ENCODE results near the gene CEP89. TPM values are rescaled to one million over a fixed set of nuclear protein-coding genes. Genes with fewer than 3 reads are reported as not detected.
"Not testable (repeated sequence)": the region's sequence is repeated elsewhere in the genome, so short reads cannot be mapped to it uniquely, and the experiment has no call there.

CEP89 gene
- total RNA-seq, 1 donor from 2014 or later = 15.4 TPM

DNA sequence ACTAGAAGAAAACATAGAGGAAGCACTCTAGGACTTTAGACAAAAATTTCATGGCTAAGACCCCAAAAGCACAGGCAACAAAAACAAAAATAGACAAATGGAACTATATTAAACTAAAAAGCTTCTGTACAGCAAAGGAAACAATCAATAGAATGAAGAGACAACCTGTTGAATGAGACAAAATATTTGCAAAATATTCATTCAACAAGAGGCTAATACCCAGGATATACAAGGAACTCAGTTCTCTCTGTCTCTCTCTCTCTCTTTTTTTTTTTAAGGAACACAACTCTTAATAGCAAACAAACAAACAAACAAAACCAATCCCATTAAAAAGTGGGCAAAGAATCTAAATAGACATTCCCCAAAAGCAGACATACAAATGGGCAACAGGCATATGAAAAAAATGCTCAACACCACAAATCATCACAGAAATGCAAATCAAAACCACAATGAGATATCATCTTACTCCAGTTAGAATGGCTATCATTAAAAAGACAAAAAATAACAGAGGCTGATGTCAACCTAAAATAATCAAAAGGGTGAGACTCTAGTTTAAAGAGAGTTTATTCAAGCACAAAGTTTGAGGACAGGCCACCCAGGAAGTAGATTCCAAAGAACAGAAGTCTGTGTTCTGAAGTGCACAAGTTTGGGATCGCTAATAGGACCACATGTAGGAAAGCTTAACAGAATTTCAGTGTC, 75.1 kb downstream of the CEP89 start:
- DNase-seq (ENCODE audit: low spot score) = no peak

DNA sequence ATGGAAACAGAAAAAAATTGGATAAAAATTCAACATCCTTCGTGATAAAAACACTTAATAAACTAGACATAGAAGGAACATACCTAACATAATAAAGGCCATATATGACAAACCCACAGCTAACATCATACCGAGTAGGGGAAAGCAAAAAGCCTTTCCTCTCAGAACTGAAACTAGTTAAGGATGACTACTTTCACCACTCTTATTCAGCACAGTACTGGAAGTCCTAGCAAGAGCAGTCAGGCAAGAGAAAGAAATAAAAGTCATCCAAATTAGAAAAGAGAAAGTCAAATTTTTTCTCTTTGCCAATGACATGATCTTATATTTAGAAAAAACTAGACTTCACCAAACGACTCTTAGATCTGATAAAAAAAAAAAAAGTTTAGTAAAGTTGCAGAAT, 76.4 kb downstream of the CEP89 start:
- no peak for DNase-seq (ENCODE audit: low spot score)

DNA sequence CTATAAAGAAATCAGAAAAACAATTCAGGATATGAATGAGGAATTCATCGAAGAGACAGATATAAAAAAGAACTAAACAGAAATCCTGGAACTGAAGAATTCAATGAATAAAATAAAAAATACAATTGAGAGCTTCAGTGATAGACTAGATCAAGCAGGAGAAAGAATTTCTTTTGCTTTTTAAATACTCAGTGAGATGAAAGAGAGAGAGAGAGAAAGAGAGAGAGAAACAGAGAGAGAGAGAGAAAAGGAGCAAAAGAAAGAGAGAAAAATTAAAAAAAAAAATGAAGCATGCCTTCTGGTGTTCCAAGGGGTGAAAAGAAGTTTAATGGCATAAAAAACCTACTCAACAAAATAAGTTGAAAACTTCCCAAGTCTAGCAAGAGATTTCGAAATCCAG, 80.1 kb downstream of the CEP89 start:
- no peak for DNase-seq (ENCODE audit: low spot score)

DNA sequence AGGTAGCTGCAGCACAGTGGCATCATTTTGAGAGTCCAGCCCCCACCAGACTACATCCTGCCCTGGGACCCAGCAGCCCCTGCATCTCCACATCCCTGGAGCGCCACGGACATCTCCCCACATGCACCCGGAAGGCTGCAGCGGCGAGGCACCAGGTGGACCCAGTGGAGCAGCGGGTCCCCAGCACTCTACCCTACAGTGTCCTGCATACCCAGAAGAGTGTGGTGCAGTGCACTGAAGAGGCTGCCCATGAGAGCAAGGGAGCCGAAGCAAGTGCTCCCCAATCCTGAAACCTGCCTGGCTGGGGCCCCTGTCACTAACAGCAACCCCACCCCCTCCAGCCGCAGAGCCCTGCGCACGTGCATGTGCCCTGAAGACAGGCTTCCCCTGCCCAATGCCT, 80.9 kb downstream of the CEP89 start:
- DNase-seq (ENCODE audit: low spot score) = no peak

DNA sequence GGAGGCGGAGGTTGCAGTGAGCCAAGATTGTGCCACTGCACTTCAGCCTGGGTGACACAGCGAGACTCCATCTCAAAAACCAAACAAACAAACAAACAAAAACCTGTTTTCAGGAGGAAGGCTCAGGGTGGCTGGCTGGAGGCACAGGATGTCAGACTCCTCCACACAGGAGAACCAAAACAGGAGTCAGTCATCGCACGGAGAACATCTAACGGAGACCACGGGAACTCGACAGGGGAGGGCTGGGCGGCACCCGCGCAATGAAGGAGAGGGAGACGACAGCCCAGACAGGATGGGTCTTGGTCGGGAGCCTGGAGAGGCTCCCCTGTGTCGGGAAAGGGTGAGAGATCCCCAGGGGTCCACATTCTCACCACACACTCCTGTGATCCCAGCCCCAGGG, 81.4 kb downstream of the CEP89 start:
- DNase-seq (ENCODE audit: low spot score) = no peak

DNA sequence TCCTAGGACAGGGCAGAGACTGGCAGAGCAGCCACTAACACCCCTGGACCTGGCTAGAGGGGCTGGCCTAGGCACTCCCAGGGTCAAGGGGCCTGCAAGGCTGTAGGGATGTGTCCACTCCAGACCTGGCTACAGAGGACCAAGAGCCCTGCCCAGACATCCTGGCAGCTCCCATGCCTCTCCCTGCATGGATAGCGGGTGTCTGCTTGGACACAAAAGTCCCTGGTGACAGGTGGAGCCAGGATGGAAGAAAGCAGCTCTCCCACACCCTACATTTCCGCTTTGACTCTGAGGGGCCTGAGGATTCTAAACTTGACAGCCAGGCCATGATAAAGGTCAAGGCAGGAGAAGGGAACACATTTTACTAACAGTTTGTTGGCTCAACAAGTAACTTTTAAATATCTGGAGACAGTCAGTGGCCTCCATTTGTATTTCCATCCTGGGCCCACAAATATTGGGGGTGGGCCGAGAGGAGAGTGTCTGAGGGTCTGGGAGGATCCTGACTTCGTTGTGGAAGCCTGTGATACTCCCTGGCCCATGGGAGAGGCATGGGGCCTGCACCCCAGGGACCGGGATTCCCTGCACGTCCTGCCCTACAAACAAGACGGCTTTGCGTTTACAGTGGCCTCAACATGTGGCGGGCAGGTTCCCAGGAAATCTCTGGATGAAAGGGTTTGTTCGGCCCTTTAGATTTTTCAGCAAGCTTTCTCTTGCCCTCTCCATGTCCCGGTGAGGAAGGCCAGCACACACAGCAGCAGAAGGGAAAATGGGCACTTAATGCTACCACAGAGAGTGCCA, 82.4 kb downstream of the CEP89 start:
- no peak for DNase-seq (ENCODE audit: low spot score)

DNA sequence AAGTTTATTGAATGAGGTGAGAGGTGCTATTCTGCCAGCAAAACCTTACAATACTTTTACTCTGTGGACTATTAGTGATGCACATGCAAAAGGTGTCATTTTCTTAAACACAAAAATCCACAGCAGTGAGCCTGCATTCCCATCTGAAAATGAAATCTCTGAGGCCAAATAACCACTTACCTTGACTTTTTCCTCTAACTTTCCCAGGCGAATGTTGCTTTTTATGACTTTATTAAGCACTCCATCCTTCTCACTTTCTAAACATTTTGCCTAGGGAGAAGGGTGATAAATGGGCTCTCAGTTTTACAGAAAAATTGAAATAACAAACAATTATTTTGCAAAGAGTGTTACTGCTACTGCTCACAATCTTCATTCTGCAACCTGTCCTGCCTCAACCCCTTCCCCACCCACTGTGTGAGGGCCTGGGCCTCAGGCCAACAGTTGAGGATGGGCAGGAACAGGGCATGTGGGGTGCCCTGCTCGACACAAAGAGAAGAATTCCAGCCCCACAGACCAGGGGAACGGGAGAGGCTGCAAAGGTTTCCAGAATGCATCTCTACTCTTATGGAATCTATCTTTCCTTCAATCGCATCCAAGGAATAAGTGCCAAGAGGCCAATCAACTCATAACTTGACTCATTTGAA, 84.1 kb downstream of the CEP89 start:
- DNase-seq (ENCODE audit: low spot score) = no peak

DNA sequence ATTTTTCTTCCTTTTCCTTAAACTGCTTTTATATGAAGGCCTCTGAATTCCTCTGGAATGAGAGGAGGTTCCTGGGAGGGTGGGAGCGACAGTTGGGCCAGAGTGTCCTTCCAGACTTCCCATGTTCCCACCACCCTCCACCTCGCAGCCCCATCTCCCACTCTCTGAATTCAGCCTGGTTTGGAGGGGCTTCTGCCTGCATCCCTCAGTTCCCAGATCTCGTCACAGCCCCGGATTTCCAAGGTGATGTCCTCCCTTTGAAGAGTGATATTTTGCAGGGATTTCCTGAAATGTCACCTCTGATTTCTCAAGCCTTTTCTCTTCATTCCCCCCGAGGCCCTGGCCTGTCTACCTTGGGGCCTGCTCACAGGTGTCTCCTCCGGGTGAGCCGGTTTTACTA, 85.5 kb downstream of the CEP89 start:
- DNase-seq (ENCODE audit: low spot score) = no peak

DNA sequence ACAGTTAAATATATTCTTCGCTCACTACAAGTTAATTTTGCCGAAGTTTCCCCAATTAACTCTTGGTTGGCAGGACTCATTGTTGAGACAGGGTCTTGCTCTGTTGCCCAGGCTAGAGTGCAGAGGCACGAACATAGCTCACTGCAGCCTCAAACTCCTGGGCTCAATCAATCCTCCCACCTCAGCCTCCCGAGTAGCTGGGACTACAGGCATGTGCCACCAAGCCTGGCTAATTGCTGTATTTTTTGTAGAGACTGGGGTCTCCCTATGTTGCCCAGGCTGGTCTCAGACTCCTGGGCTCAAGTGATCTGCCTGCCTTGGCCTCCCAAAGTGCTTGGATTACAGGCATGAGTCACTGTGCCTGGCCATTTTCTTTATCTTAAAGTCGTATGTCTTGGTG, 86.5 kb downstream of the CEP89 start:
- not testable (repeated sequence) for DNase-seq (ENCODE audit: low spot score)

DNA sequence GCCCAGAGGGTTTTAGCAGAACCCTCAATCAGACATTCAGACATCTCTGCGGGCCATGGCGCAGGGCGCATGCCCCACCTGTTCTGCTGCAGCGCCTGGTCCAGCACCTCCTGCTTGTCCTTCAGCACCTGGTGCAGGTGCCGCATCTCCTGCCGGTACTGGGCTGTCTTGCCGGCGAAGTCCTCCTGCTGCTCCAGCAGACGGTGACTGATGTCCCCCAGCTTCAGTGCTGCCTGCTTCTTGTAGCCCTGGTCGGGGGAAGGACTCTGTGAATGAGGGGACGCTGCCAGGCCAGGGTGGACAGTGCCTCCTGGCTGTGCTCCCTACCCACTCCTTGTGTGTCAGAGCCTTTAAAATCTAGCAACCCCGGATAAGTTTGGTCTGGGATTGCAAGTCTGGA, 90.0 kb downstream of the CEP89 start:
- DNase-seq (ENCODE audit: low spot score) = peak; percentile 80

DNA sequence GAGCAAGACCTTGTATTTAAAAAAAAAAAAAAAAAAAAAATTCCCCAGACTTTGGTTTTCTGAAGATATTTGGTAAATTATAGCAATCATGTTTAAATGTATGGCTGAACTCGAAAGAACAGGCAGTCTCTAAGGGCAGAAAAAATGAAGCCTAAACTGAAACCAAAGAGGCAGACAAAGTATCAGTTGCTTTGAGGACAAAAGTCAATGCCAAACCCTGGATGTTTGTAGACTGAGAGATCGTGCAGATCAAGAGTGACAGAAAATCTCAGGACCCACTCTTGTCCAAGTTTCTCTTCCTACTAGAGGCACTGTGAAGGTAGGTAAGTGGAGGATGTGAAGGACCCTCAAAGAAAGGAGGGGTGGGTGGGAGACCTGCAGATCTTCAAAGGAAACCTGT, 91.1 kb downstream of the CEP89 start:
- DNase-seq (ENCODE audit: low spot score) = no peak

DNA sequence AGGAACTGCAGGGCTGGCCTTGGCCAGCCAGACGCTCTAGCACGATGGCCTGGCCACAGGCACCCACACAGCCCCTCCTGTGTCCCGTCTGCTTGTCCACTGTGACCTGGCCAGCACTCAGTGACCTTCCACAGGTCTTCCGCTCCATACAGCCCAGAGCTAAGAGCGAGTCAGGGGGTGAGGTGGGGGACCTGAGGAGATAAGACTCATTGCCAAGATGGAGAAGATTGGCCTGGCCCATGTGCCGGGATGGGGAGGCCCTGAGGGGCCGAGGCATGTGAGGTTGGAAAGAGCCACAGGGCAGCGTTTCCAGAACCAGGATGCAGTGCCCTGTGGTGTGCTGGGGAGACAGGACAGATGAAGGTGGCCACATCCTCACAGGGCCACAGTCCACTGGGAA, 92.0 kb downstream of the CEP89 start:
- DNase-seq (ENCODE audit: low spot score) = no peak

DNA sequence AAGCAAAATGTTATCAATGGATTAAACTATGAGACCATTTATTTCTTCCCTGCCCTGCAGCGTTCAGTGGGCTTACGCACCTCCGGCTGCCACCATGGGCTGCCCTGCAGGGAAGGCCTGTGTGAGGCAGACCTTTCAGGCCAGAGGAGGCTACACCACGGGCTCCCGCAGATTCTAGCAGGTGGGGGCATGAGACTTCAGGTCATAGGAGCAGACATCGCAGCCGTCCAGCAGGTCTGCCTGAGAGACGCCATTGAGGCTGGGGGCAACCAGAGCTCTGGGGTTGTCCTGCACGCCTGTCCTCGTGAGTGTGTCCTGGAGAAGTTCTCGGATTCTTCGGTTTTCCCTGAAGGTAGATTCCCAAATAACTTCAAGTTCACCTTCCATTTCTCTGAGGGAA, 92.8 kb downstream of the CEP89 start:
- DNase-seq (ENCODE audit: low spot score) = peak; percentile 87

DNA sequence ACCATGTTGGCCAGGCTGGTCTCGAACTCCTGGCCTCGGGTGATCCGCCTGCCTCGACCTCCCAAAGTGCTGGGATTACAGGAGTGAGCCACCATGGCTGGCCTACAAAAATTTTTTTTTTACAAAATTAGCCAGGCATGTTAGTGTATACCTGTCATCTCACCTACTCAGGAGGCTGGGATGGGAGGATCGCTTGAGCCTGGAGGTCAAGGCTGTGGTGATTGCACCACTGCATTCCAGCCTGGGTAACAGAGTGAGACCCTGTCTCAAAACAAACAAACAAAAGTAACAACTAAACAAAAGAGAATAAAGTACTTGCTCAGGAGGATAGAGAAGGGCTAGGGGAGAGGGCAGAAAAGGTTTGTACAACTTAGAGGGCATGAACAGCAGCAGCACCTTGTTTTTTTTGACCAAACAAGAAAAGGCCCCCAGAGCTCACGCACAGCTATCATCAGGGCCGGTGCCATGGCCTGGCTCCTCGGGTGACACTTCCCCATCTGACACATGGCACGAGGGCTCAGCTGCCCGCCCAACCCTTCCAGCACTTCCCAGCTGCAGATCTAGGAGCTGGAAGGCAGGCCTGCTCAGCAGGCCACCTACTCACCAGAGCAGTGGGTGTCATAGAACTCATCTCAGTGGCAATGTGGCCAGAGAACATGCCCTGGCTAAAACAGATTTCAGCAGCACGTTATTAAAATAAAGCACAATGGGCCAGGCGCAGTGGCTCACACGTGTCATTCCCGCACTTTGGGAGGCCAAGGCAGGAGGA, 93.6 kb downstream of the CEP89 start:
- no peak for DNase-seq (ENCODE audit: low spot score)

DNA sequence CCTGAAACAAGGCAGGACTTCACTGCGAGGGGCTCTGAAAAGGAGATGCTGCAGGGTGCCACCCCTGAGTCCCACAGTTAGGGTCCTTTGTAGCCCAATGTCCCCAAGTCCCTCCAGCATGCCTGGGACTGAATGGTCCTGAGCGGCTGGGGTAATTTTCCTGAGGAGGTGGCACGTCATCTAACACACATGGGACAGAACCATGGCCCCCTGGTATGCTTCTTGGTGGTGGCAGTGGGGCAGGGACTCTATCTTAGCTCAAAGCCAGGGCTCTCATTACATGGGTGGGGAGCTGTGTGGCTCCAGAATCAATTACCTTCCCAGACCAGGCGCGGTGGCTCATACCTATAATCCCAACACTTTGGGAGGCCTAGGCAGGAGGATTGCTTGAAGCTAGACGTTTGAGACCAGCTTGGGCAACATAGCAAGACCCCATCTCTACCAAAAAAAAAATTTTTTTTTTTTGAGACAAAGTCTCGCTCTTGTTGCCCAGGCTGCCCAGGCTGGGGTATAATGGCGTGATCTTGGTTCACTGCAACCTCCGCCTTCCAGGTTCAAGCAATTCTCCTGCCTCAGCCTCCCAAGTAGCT, 94.3 kb downstream of the CEP89 start:
- DNase-seq (ENCODE audit: low spot score) = no peak

DNA sequence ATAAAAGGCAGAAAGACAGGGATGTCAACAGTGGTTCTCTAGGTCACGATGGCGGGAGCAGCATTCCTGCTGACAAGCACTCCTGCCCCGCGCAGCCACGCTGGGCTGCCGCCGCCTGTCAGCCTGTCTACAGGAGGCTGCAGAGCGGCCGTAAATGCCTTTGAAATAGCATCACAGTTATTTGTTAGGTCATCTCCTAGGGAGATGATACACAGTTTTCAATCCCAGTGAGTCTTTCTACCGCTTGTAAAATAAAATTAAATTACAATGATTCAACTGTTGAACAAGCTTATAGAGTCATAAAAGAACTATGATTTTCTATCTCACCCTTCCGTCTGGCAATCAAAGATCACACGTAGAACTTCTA, 94.9 kb downstream of the CEP89 start:
- no peak for DNase-seq (ENCODE audit: low spot score)

DNA sequence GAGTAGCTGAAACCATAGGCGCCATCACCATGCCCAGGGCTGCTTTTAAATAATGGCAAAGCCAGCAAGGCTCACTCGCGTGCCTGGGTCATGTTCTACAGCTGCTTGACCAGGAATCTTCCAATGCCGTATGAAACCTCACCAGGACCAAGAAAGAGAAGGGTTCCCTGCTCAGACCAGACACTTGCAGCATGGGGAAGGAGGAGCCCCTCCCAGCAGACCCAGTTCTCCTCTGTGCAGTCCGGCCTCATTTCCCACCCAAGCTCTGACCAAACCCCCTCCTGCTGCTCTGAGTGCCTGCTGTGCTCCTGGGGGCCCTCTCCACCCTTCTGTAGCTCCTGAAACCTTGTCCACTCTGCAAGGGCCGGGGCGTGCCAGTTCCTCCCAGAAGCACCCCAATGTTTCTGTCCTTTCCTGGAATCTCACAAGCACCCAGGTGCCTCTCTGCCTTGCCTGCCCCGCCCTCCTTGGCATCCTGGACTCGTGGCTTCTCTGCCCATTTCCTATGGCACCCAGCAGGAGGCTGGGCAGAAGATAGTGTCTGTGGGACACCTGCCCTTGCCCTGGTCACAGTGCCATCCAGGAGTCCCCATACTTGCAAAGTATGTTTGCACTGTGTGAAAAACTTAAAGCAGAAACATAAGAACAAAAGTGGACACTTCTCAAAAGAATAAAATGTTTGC, 95.4 kb downstream of the CEP89 start:
- peak; percentile 68 for DNase-seq (ENCODE audit: low spot score)

DNA sequence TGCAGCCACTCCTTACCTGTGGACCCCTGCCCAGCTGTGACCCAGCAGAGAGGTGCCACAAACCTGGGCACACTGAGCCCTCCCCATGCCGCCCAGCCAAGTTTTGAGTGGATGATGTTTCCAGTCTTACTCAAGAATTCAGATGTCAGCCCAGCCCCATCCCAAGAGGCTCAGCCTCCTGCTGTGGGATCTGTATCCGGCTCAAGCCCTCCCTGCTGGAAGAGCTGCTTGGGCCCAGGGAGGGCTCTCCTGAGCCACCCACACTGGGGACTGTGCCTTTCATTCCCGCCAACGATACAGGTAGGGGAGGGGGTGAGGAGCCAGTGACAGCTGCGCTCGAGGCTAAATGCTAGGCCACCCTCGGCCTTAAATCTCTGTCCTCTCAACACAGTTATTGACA, 96.3 kb downstream of the CEP89 start:
- DNase-seq (ENCODE audit: low spot score) = no peak

DNA sequence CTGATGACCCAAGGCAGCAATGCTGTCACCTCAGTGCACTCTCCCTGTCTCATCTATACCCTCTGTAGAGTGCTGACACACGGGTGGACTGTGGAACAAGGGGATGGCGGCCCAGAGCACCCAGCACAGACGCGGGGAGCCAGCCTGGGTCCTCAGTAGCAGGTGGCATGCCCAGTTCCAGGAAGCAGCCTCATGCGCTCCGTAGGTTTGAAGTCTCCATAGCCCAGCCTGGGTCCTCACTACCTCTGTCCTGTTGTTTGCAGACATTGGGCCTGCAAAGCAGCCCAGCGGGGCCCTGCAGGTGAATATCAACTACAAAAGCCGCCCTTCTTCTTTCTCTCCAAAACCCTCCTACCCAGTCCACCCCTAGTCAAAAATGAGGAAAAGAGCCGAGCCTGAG, 97.2 kb downstream of the CEP89 start:
- peak; percentile 71 for DNase-seq (ENCODE audit: low spot score)

DNA sequence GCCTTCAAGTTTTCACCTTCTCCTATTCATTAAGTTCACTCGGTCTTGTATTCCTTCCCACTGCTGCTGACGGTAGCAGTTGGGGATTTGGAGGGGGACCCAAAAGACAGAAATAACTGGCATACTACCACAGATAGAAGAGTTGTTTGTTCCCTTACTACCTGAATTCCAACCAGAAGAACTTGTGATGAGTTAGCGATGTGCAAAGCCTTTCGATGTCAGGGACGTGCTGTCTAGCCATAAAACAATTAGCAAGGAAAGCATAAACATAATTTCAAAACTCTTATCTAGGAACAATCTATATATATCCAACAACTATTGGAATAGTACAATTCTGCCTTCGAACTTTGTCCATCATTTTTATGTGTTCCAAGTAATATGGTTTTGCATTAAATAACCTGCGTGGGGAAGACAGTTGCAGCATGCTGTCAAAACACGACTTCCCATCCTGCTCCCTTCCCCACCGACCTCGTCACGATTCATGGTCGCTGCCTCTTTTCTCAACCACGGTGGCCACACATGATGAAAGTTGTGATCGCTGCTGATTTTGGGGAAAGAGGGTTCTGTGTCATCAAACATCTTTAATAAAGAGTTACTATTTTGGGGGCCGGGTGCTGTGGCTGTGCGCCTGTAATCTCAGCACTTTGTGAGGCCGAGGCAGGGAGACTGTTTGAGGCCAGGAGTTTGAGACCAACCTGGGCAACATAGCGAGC, 98.4 kb downstream of the CEP89 start:
- no peak for DNase-seq (ENCODE audit: low spot score)

Data from mesenteric fat pad (tissue), 1 donor.